VCaP (cell line): ENCODE data around the gene ACP1.

Experiments
- H3K27ac ChIP-seq: fragments of 450-650 bp; 2 replicates; pipeline ENCODE4 v1.5.1; 2017
- TF ChIP-seq, protein P1 (sequence below): fragments of 450-650 bp; conservative IDR thresholded peaks from 2 replicates; pipeline ENCODE4 v1.5.1; 2017; ENCODE audit warnings: mild to moderate bottlenecking, moderate library complexity

ACP1 gene

GRCh38 chr2:255195-255594 is 9.6 kb upstream of the ACP1 start:
- H3K27ac ChIP-seq = no peak overlapping the region
- TF ChIP-seq, protein P1, sequence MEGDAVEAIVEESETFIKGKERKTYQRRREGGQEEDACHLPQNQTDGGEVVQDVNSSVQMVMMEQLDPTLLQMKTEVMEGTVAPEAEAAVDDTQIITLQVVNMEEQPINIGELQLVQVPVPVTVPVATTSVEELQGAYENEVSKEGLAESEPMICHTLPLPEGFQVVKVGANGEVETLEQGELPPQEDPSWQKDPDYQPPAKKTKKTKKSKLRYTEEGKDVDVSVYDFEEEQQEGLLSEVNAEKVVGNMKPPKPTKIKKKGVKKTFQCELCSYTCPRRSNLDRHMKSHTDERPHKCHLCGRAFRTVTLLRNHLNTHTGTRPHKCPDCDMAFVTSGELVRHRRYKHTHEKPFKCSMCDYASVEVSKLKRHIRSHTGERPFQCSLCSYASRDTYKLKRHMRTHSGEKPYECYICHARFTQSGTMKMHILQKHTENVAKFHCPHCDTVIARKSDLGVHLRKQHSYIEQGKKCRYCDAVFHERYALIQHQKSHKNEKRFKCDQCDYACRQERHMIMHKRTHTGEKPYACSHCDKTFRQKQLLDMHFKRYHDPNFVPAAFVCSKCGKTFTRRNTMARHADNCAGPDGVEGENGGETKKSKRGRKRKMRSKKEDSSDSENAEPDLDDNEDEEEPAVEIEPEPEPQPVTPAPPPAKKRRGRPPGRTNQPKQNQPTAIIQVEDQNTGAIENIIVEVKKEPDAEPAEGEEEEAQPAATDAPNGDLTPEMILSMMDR = no peak

DNA sequence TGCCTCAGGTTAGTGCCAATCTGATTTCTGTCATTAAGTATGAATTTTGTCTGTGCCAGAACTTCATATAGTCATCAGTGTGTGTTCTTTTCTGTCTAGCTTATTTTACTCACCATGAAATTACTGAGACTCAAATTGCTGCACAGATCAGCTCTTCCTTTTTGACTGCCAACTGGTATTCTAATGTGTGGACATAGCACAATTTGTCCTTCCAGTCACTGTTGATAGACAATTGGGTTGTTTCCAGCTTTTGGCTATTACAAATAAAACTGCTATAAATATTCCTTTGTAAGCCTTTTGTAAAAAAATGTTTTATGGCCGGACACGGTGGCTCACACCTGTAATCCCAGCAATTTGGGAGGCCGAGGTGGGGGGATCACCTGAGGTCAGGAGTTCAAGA is 8.7 kb upstream of the ACP1 start:
- TF ChIP-seq, protein P1 = no peak
- no peak overlapping the region; the same call in 1 of the 2 replicates for H3K27ac ChIP-seq

- TF ChIP-seq, protein P1 = no peak
- H3K27ac ChIP-seq = peak overlapping the region; percentile 12; the same call in 1 of the 2 replicates
Measured at GRCh38 chr2:257429-257828, 7.3 kb upstream of the ACP1 start.

- H3K27ac ChIP-seq = peak overlapping the region; percentile 12; the same call in 1 of the 2 replicates
- TF ChIP-seq, protein P1 = no peak
Measured at GRCh38 chr2:257842-258241, 6.9 kb upstream of the ACP1 start.

- no peak overlapping the region for H3K27ac ChIP-seq
- TF ChIP-seq, protein P1 = no peak
Measured at GRCh38 chr2:258933-259332, 5.8 kb upstream of the ACP1 start.

DNA sequence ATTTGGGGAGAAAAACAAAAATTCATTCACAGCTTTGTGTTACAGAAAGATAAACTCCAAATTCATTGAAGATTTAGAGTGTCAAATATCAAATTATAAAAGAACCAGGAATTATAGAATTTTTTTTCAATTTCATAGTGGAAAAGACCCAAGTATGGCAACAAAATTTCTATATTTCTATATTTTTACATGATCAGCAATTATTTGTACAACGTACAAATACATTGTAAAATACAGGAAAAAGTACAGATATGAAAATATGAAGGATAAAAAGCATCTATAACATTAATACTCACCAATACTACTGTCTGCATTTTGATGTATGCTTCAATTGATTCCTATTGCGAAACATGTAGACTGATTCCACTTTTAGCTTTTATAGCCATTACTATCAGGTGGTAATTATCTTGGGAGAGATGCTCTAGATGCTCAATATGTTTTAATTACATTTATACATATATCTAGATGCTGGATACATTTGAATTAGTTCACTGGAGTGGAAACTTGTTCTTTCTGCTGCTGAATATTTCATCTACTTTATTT is 4.9 kb upstream of the ACP1 start:
- TF ChIP-seq, protein P1 = no peak
- H3K27ac ChIP-seq = peak overlapping the region; percentile 95

GRCh38 chr2:260507-261161 is 4.1 kb upstream of the ACP1 start:
- H3K27ac ChIP-seq = peak overlapping the region; percentile 95
- TF ChIP-seq, protein P1 = peak; percentile 30; the same call in 1 of the 2 replicates
